ENCODE results near the gene GADD45B.
"Not testable (repeated sequence)": the region's sequence is repeated elsewhere in the genome, so short reads cannot be mapped to it uniquely, and the experiment has no call there.

Gene GADD45B

DNA sequence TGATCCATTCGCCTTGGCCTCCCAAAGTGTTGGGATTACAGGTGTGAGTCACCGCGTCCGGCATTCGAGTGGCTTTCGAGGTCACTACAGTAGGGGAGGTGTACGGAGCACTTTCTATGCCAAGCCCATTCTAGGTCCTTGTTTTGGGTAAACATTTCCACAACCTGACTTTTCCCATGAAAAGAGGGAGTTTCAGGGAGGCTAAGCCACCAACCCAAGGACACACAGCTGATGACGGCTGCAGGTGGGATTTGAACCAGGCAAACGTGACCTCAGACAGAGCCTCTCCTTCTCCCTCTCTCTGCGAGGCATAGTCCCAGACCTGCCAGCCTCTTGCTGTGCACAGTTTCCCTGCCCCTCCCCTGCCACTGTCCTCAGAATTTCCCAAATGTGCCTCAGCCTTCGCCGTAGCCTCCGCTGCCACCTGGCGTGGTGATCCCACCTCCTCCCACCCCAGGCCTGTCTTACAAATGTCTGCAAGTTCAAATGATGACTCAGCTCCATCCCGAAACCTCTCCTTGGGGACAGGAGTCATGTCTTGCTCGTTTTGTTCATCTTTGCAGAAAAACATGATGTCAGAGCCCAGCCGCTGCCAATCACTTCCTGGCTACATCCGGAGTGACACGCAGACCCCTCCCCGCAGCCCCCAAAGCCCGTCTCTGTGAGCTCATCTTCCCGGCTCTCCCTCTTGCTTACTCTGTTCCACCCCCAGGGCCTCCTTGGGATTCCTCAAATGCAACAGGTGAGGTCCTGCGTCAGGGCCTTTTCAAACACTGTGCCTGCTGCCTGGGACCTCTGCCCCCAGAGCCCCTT lies 6.6 kb upstream of the GADD45B start:
- DNase-seq (ENCODE audit: low read depth in 2 of 2): peak in 1 of 2 experiments; percentile 72

DNA sequence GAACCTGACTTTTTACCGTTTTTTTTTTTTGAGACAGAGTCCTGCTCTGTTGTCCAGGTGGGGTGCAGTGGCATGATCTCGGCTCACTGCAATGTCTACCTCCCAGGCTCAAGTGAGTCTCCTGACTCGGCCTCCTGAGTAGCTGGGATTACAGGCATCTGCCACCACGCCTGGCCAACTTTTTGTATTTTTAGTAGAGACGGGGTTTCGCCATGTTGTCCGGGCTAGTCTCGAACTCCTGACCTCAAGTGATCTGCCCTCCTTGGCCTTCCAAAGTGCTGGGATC lies 6.1 kb upstream of the GADD45B start:
- not testable (repeated sequence) for DNase-seq (ENCODE audit: low read depth in 2 of 2)

DNA sequence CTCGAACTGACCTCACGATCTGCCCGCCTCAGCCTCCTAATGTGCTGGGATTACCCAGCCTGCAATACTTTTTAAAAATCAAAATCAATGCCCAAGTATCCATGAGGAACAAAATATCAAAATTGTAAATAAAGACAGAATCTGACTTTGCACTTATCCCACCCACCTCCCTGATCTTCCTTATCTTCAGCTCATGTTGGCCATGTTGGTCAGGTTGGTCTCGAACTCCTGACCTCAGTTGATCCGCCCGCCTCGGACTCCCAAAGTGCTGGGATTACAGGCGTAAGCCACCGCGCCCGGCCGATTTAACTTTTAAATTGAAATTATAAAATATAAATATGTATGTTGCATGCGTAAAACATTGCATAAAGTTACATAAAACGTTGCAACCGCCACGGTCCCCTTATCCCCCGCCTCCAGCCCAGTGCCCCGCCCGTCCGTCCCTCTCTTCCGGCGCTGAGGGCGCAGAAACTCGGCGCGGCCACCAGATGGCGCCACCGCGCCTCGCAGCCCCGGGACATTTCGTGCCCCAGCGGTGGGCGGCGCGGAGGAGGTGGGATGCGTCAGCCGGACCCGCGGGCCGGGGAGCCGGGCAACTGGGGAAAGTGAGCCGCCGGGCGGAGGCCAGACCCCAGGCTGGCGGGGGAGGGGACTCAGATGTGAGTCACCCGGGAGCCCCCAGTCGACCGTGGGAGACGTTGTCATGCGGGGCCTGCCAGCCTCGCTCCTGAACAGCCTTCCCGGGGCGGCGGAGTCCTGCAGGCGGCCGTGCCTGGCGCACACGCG lies 1.5 kb upstream of the GADD45B start:
- peak; percentile 76 to 77 for DNase-seq (ENCODE audit: low read depth in 2 of 2)

DNA sequence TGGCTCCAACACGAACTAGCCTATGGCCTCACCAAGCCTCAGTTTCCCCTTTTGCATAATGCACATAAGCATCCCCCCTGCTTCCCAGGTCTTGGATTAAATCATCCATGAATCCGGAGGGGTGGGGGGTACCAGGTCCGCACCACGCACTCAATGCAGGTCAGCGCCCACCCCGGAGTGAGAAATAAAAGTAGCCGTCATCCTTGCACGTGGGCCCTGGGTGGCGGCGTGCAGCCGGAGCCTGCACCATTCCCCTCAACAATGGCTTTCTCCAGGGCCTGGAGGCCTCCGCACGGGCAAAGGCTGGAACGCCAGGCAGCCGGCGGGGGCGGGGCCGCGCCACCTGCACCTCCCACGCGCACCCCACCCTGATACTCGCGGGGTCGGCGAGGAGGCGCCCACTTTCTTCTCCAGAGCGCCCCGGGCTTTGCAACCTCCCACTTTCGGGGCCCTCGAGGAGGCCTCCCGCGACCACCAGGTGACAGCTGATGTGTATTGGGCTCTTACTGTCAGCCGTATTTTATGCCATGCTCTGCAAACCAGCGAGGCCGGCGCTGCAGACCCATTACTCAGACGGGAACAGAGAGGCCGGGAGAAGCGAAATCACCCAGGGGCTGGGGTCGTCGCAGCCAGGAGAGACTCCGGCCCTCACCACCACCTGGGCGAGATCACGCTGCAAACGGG lies 767 bp upstream of the GADD45B start:
- DNase-seq (ENCODE audit: low read depth in 2 of 2): no peak

DNA sequence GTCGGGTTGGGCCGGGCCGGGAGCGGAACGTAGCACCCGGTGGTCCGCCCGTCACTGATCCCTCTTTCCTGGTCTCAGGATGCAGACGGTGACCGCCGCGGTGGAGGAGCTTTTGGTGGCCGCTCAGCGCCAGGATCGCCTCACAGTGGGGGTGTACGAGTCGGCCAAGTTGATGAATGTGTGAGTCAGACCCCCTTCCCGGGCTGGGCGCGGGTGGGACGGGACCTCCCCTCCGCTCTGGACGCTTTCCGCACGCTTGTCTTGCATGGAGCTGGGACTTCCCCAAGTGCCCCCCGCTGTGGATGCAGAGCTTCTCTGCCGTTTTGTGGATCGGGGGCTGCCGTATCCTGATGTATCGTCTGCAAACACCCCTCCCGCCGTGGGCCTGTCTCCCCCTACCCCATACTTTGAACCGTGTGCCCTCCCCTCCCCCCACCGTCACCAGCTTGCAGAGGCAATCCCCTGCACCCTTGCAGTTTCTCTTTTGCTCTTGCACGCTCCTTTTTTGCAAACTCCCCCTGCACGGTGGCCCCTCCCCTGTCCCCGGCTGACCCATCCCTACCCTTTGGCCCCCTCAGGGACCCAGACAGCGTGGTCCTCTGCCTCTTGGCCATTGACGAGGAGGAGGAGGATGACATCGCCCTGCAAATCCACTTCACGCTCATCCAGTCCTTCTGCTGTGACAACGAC lies 669 bp downstream of the GADD45B start:
- no peak for DNase-seq (ENCODE audit: low read depth in 2 of 2)

DNA sequence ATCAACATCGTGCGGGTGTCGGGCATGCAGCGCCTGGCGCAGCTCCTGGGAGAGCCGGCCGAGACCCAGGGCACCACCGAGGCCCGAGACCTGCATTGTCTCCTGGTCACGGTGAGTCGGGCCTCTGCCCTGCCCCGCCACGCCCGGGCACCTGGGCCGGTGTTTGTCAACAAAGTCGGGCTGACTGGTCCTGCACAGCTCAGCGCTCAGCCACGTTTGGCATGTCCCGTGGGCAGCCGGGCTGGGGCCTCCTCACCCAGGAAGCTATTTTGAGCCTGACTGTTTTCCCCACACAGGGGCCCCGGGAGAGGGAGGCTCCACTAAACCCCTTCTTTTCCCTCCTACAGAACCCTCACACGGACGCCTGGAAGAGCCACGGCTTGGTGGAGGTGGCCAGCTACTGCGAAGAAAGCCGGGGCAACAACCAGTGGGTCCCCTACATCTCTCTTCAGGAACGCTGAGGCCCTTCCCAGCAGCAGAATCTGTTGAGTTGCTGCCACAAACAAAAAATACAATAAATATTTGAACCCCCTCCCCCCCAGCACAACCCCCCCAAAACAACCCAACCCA lies 1.3 kb downstream of the GADD45B start:
- DNase-seq (ENCODE audit: low read depth in 2 of 2): no peak

DNA sequence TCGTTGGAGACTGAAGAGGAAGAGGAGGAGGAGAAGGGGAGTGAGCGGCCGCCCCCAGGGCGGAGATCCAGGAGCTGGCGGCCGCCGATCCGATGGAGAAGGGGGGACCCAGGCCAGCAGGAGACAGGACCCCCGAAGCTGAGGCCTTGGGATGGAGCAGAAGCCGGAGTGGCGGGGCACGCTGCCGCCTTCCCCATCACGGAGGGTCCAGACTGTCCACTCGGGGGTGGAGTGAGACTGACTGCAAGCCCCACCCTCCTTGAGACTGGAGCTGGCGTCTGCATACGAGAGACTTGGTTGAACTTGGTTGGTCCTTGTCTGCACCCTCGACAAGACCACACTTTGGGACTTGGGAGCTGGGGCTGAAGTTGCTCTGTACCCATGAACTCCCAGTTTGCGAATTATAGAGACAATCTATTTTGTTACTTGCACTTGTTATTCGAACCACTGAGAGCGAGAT lies 1.8 kb downstream of the GADD45B start:
- DNase-seq (ENCODE audit: low read depth in 2 of 2): no peak

DNA sequence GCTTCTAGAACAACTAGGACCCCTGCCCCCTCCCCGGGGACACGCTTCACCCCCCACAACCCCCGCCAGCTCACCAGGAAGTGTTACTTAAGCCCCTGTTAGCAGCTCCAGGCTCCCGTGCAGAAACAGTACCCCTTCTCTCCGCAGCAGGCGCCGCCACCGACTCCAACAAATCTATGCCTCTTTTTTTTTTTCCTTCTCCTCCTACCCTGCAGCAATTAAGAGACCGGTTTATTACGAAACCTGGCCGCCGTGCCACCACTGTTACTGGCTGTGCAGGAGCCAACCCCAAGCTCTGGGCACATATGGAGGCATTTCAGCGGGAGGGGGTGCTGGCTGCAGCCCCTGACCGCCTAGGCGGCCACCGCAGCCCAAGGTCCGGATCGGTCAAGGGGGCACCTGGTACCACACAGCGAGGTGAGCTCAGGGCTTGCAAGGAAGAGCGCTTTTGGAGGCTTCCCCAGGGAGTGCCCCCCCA lies 2.4 kb downstream of the GADD45B start:
- DNase-seq (ENCODE audit: low read depth in 2 of 2): no peak

DNA sequence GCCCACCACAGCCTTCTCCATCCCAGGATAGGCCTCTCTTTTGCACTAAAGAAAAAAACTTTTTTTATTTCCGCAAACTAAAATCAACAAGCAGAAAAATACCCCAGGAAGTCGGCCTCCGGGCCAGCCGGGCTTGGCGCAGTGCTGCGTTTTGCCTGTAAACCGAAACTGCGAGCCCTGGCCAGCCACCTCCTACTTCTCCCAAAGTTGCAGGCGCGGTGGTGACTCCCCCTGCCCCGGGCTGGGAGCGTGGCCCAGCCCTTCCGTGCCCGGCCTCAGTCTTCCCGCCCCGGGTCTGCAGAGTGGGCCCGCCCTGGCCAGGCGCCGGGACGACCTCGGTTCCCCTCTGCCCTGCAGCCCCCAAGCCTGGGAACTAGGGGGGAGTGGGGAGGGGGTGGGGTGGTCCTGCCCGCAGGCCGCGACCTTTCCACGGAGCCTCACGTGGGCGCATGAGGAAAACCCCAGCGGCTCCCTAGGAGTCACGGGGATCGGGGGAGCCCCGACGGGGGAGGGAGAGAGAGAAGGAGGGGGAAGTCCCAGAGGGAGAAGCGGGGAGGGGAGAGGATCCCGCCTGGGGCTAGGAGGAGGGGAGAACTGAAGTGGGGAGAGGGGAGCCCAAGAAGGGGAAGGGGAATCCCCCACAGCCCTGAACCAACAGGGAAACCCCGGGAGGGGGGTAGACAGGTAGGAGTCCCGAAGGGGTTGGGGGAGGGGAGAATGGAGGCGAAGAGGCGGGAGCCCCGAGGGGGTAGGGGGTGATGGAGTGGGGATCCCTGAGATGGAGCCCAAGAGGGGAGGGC lies 3.0 kb downstream of the GADD45B start:
- no peak for DNase-seq (ENCODE audit: low read depth in 2 of 2)

DNA sequence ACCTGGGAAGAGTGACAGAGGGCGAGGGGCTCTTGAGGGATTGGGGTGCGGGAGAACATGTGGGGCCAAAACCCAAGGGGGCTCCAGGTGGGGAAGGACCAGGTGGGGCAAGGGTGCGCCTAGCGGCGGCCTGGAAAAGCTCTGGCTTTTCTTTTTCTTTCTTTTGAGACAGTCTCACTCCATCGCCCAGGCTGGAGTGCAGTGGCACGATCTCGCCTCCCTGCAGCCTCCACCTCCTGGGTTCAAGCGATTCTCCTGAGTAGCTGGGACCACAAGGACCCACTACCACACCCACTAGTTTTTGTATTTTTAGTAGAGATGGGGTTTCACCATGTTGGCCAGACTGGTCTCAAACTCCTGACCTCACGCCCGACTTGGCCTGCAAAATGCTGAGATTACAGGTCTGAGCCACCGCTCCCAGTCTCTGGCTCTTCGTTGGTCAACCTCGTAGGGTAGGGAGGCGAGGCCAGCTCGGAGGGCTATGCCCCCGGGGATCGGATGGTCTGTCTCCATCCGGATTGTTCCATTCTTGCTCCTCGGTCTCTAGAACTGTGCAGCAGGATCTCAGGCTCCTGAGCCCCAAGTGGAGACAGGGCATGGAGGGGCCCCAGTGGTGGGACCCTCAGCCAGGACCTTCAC lies 3.7 kb downstream of the GADD45B start:
- no peak for DNase-seq (ENCODE audit: low read depth in 2 of 2)

DNA sequence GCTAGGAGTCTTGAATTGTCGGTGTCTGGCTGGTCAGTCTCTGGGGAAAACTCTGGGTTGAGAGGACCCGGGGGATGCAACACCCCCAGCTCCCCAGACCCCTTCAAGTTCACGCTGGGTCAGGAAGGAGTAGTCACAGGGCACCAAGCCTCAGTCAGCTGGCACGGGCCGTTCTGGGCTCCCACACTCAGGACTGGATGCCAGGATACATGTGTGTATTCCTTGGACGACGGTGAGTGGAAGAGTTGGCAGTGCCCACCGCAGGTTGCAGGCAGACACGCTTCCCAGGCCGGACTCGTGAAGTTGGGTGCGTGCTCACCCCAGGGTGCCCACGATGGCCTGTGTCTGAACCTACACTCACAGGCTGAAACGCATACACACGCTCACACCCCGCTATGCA lies 5.5 kb downstream of the GADD45B start:
- no peak for DNase-seq (ENCODE audit: low read depth in 2 of 2)

DNA sequence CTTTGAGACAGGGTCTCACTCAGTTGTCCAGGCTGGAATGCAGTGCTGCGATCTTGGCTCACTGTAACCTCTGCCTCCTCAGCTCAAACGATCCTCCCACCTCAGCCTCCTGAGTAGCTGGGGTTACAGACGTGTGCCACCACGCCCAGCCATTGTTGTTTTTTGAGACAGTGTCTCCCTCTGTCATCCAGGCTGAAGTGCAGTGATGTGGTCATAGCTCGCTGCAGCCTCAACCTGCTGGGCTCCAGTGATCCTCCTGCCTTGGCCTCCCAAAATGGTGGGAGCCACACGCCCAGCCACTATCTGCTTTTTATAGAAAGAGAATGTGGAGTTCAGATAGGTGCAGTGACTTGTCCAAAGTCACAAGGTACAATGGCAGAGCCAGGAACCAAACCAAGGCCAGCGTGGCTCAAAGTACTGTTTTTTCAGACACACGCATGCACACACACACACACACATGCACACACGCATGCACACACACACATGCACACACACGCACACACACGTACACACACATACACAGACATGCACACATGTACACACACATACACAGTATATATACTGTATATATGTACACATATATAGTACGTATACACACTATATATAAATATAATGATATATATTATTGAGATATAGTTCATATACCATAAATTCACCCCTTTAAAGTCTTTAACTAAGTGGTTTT lies 6.6 kb downstream of the GADD45B start:
- no peak for DNase-seq (ENCODE audit: low read depth in 2 of 2)

DNA sequence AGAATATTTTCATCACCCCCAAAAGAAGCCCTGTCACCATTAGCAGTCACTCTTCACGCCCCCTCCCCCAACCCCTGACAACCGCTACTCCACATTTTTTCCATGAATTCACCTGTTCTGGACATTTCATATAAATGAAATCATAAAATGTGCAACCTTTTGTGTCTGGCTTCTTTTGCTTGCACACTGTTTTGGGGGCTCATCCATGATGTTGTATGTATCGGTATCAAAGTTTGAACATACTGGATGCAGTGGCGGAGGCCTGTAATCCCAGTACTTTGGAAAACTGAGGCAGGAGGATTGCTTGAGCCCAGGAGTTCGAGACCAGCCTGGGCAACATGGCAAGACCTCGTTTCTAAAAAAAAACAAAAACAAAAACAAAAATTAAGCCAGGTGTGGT lies 7.2 kb downstream of the GADD45B start:
- DNase-seq (ENCODE audit: low read depth in 2 of 2): no peak

DNA sequence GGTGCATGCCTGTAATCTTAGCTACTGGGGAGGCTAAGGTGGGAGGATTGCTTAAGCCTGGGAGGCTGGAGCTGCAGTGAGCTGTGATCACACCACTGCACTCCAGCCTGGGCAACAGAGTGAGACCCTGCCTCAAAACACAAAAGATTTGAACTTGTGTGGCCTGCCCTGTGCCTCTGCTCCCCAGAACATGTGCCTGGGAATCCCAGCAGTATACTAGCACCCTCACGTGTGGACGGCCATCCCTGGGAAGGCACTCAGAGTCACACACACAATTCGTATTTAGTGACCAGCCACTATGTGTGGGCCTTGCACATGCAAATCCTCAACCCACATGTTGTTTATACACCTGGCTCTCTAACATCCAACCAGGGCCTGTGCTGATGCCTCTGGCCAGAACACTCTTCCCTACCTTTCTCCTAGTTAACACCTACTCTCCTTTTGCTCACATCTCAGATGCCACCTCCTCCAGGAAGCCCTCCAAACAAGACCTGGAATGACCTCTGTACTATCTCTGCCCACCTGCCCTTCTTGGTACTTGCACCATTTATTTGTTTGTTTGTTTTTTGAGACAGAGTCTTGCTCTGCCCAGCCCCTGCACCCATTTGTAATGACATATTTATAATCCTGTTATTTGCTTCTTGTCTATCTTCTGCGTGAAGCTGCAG lies 7.7 kb downstream of the GADD45B start:
- no peak for DNase-seq (ENCODE audit: low read depth in 2 of 2)

DNA sequence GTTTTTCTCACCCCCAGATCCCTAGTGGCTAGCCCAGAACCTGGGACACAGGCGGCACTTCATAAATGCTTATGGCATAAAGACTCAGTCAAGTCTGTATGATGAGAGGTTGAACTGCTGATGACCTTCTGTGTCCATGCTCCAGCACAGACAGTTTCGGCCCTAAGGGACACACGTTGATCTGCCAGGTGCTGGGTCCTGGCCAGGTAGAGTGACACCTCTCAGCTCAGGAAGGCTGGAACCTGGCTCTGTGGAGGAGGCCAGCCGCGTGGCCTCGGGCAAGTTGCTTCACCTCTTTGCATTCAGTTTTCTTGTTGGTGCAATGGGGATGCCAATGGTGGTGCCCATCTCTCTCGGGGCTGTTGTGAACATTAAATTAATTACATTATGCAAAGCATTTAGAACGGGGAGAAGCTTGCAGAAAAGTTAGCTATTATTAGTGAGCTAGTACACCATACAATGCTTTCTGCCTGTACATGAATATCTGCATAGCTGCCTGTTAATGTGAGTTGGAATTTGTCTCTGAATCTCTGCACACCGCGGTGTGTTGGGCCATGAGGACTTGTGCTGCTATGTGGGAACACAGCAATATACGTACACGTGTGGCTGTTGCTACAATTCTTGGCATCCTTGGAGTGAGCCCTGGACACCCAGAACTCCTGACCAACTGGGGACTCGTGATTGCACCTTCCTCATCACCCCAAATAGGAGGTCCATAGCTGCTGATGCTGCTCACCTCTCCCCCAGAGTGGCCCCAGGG lies 8.4 kb downstream of the GADD45B start:
- no peak for DNase-seq (ENCODE audit: low read depth in 2 of 2)

DNA sequence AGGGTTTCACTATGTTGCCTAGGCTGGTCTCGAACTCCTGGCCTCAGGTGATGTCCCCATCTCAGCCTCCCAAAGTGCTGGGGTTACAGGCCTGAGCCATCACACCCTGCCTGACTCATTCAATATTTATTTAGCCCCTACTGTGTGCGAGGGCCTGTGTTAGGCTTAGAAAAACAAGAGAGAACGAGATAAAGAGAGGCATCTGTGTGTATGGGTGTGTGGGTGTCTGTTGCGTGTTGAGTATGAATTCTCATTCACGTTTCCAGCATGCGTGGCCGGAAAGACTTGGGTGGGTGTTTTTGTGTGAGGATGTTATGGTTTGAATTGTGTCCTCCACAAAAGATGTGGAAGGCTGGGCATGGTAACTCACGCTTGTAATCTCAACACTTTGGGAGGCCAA lies 9.5 kb downstream of the GADD45B start:
- DNase-seq (ENCODE audit: low read depth in 2 of 2): no peak

DNA sequence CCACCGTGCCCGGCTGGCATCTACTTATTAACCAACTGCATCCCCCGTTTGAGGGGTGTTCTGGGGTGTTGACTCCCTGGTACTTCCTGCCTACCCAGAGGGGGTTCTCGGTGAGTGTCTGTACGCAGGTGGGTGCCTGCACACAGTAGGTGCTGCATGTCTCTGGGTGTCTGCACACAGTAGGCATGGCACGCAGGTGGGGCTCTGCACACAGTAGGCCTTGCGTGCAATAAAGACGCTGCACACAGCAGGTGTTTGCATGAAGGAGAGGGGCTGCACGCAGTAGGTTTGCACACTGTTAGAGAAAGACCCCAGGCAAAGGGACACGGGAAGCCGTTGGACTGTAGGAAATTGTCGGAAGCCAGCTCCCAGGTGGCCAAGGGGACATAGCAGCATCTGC lies 11.2 kb downstream of the GADD45B start:
- no peak for DNase-seq (ENCODE audit: low read depth in 2 of 2)

DNA sequence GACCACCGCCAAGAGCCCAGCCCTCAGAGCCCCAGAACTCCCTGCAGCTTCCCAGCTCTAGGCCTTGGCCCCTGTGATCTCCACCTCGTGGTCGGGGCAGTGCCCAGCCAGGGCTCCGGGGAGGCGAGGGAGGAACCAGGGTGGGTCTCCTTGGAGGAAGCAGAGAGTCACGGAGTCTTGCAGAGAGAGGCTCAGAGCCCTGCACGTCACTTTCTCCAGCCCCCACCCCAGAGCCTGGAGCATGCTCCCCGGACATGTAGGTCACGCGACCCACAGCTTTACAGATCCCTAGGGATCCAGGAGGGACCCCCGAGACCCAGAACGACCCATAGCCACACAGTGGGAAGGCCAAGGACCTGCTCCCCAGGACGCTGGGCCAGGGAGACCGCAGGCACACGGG lies 11.9 kb downstream of the GADD45B start:
- DNase-seq (ENCODE audit: low read depth in 2 of 2): no peak

Measured in fibroblast of skin of left quadriceps (primary cell).